Measurements from ENCODE around the gene NLRC4.
A peak's percentile ranks its signal among the peaks of the same experiment; 100 is the strongest.
"Not testable (repeated sequence)": the region's sequence is repeated elsewhere in the genome, so short reads cannot be mapped to it uniquely, and the experiment has no call there.

The NLRC4 gene

DNA sequence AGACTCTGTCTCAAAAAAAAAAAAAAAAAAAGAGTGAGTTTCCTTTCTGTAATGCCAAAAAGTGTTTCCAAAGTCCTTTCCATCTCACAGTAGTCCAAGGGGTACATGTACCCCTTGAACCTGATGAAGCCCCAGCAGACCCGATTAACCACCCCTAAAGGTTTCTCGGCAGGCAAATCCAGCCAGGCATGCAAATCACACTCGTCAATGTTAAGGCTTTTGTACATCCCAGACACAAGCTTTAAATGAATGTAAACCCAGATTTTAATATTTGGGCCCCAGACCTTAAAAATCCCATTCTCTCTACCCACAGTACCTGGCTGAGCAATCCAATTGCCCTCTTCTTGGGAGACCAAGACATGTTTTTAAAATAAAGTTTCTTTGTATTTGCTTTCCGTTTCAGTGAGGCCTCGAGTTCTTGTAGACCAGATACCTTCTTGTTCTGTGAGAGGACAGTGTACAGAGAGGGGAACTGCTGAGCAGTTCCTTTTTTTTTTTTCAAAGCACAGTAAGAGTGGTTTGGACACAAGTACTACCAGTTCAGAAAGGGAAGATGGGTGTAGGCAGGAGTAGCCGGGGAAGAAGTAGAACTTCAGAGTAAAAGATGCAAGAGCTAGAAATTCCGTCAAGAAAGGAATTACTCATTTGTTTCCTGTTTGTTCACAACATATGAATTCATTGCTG lies at the start of gene NLRC4:
Gene NLRC4 (minus strand): TSS at position 465 of the 684 bp plus-strand sequence. CDS start 8,111 bp downstream, outside the sequence.
- no peak for DNase-seq (ENCODE audit: low read depth, low spot score)

DNA sequence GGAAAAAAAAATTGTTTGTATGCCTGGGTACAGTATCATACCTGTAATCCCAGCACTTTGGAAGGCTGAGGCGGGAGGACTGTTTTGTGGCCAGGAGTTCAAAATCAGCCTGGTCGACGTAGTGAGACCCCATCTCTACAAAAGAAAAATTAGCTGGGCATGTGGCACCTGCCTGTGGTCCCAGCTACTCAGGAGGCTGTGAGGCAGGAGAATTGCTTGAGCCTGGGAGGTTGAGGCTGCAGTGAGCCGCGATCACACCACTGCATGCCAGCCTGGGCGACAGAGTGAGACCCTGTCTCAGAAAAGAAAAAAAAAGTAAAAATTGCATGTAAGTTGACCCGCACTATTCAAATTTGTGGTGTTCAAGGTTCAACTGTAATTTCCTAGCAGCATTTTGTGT lies 45.9 kb upstream of the NLRC4 start:
- DNase-seq (ENCODE audit: low read depth, low spot score): no peak

- not testable (repeated sequence) for DNase-seq (ENCODE audit: low read depth, low spot score)
Measured at GRCh38 chr2:32293966-32294562, 29.4 kb upstream of the NLRC4 start.

DNA sequence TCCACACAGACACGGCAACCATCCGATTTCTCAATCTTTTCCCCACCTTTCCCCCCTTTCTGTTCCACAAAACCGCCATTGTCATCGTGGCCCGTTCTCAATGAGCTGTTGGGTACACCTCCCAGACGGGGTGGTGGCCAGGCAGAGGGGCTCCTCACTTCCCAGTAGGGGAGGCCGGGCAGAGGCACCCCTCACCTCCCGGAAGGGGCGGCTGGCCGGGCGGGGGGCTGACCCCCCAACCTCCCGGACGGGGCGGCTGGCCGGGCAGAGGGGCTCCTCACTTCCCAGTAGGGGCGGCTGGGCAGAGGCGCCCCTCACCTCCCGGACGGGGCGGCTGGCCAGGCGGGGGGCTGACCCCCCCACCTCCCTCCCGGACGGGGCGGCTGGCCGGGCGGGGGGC lies 28.8 kb upstream of the NLRC4 start:
- DNase-seq (ENCODE audit: low read depth, low spot score): not testable (repeated sequence)

GRCh38 chr2:32291746-32292145 lies 27.1 kb upstream of the NLRC4 start:
- DNase-seq (ENCODE audit: low read depth, low spot score): no peak

- DNase-seq (ENCODE audit: low read depth, low spot score): no peak
Measured at GRCh38 chr2:32290000-32290339, 25.3 kb upstream of the NLRC4 start.

GRCh38 chr2:32289165-32289999 lies 24.7 kb upstream of the NLRC4 start:
- no peak for DNase-seq (ENCODE audit: low read depth, low spot score)

- DNase-seq (ENCODE audit: low read depth, low spot score): no peak
Measured at GRCh38 chr2:32284321-32284720, 19.6 kb upstream of the NLRC4 start.

GRCh38 chr2:32278478-32278853 lies 13.8 kb upstream of the NLRC4 start:
- no peak for DNase-seq (ENCODE audit: low read depth, low spot score)

DNA sequence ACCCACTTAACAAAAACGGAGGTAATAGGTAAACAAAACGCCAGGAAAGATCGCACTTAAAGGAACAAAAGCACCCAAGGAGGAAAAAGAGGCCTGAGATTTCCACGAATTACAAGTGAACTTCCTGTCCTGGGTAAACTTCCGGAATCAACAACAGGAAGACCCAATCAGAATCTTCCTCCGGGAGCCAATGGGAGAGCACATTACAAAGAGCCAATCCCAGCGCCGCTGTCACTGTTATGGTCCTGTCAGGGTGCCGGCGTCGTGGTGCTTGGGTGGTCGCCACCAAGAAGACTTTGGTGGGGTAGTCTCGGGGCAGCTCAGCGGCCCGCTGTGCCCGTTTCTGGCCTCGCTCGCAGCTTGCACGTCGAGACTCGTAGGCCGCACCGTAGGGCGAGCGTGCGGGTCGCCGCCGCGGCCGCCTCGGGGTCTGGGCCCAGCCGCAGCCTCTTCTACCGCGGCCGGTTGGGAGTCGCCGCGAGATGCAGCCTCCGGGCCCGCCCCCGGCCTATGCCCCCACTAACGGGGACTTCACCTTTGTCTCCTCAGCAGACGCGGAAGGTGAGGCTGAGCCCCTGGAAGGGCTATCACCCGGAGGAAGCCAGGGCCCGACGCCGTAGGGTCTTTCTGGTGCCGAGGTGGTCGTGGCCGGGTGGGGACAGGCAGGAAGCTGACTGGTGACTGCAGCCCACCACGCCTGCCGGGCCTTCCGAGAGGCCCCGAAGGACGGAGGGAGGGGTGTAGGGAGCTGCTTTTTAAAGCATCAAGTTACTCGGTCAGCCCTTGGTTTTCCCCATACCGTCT lies 13.2 kb upstream of the NLRC4 start, which contains the start of gene YIPF4:
Gene YIPF4 (plus strand): TSS at position 231 of the 804 bp plus-strand sequence. CDS start 252 bp downstream, at position 483.
- DNase-seq (ENCODE audit: low read depth, low spot score): peak; percentile 80

DNA sequence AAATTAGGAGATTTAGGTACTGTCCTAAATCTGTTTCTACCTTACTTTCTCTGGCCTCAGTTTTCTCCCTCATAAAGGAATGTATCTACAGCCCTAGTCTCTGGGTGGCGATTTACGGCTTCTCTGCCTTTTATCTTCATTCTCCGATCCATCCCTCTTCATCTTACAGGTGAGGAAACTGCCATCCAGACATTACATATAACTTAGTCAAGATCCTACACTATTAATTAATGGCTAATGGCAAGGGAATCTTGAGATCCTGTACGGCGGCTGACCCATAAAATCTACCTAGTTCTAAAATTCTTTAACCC lies 12.6 kb upstream of the NLRC4 start:
- DNase-seq (ENCODE audit: low read depth, low spot score): no peak

DNA sequence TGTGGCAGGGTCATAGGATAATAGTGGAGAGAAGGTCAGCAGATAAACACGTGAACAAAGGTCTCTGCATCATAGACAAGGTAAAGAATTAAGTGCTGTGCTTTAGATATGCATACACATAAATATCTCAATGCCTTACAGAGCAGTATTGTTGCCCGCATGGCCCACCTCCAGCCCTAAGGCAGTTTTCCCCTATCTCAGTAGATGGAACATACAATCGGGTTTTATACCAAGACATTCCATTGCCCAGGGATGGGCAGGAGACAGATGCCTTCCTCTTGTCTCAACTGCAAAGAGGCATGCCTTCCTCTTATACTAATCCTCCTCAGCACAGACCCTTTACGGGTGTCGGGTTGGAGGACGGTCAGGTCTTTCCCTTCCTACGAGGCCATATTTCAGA lies 11.1 kb upstream of the NLRC4 start:
- not testable (repeated sequence) for DNase-seq (ENCODE audit: low read depth, low spot score)

- DNase-seq (ENCODE audit: low read depth, low spot score): no peak
Measured at GRCh38 chr2:32274289-32274688, 9.6 kb upstream of the NLRC4 start.

- DNase-seq (ENCODE audit: low read depth, low spot score): no peak
Measured at GRCh38 chr2:32272279-32272678, 7.6 kb upstream of the NLRC4 start.

DNA sequence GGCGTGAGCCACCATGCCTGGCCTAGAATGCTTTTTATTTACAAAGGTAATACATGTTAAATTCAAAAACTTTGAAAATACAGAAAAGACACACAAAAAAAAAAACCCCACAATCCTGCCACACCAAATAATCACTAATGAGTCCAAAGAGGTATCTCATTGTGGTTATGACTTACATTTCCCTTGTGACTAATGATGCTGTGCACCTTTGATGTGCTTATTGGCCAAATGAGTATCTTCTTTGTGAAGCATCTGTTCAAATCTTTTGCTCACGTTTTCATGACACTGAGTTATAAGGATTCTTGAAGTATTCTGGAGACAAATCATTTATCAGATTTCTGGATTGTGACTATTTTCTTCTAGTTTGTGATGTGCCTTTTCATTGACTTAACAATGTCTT lies 6.4 kb upstream of the NLRC4 start:
- no peak for DNase-seq (ENCODE audit: low read depth, low spot score)

GRCh38 chr2:32262105-32262504 lies 2.6 kb downstream of the NLRC4 start:
- DNase-seq (ENCODE audit: low read depth, low spot score): no peak

- no peak for DNase-seq (ENCODE audit: low read depth, low spot score)
Measured at GRCh38 chr2:32260376-32260775, 4.3 kb downstream of the NLRC4 start.

DNA sequence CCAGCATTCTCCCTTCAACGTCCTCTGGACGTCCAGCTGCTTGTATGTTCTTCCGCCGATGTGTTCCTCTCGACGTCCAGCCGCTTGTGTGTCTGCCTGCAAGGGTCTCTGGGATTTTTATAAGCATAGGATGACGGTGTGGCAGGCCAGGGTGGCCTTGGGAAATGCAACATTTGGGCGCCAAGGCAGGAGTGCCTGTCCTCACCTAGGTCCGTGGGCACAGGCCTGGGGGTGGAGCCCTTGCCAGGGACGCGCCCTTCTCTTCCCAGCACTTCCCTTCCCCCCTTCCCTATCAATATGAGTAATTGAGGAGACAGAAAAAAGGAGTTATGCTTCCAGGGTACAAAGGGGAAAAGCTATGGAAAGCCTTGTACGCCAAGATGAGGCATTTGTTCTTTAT lies 6.4 kb downstream of the NLRC4 start:
- DNase-seq (ENCODE audit: low read depth, low spot score): no peak

GRCh38 chr2:32250290-32250689 lies 14.4 kb downstream of the NLRC4 start:
- DNase-seq (ENCODE audit: low read depth, low spot score): no peak

DNA sequence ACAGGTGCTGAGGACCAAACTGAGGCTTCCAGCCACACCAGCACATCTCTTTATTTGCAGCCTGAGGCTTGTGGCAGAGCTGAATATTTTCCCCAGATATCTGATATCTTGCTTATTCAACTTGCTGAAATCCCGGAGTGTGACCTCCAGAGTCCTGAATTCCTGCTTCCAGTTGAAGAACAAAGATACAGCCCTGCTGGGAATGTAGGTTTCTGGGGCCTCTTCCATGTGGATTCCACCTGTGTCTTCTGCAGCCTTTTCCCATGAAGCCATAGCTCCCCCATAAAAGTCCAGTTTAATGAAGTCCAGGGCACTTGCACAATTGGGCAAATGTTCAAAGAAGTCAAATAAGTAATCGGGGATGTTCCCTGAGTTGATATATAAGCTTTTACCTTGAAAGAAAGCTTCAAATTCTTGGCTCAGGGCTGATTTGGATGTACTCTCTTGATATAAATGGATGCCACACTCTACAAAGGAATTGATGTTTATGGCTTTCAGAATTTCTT lies 14.9 kb downstream of the NLRC4 start:
- DNase-seq (ENCODE audit: low read depth, low spot score): no peak

DNA sequence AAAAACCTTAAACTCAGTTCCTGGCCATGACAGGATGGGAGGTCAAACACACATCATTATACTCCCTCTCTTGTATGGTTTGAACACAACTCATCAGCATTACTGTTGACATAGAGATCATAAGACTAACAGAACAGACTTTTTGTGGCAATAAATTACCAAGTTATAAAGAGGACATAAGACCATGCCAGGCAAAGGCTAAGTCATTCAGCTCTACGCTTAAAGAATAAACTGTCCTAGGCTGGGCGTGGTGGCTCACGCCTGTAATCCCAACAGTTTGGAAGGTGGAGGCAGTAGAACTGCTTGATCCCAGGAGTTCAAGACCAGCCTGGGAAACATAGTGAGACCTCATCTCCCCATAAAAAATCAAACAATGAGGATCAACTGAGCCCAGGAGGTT lies 16.4 kb downstream of the NLRC4 start:
- no peak for DNase-seq (ENCODE audit: low read depth, low spot score)

DNA sequence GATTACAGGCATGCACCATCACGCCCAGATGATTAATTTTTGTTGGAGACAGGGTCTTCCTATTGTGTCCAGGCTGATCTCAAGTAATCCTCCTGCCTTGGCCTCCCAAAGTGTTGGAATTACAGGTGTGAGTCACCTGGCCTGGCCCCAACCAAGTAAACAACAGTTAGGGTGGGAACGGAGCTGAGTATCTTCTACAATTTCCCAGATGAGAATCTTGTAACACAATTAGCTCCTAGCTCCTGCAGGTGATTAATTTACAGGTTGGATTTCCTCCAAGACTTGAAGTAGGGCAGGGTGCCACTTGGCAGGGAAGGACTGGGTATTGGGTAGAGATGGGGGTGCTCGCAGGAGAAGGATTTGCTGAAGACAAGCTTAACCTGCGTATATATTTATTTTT lies 17.8 kb downstream of the NLRC4 start:
- DNase-seq (ENCODE audit: low read depth, low spot score): no peak
